GM18519 (cell line): ENCODE data around the gene SH2D2A.

Experiments used
- ATAC-seq: cut with Tn5 transposase; IDR thresholded peaks from one replicate; pipeline ENCODE4 v1.9.1; 2021; ENCODE audit warnings: mild to moderate bottlenecking, moderate library complexity; ENCODE audit not compliant: unreplicated experiment, low FRiP score

Gene SH2D2A

DNA sequence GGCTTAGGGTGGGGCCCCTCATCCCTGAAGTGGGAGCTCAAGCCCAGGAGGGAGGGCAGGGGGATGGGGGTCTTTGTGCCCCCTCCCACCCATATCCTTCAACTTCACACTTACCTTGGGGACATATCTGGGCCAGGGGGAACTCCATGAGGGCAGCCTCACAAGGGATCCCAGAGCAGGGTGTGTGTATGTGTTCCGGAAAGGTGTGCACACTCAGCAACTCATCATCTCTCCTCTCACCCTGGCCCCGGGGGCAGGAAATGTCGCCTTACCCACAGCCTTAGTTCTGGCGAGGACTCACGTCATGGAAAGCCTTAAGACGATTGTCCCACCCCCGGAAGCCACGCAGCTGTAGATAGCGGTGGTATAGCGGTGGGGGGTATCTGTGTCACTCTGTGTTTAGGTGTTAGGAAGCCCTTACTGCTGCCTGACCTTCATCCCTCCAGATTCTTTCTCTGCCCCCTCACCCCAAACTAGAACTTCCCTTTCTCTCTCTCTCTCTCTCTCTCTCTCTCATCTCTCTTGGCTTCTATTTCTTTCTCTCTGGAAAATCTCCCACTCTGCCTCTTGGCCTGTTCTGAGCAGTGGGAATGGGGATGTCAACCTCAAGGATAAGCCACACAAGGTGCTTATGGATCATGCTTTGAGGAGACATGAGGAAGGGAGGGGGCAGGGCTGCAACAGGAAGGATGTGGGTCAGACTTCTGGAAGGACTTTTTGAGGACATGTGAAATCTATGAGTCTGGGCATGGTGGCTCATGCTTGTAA is at the start of gene SH2D2A:
TSS of gene SH2D2A (minus strand) at position 288 of the 768 bp plus-strand sequence. CDS start at position 148, 140 bp downstream.
- ATAC-seq: peak; percentile 64

DNA sequence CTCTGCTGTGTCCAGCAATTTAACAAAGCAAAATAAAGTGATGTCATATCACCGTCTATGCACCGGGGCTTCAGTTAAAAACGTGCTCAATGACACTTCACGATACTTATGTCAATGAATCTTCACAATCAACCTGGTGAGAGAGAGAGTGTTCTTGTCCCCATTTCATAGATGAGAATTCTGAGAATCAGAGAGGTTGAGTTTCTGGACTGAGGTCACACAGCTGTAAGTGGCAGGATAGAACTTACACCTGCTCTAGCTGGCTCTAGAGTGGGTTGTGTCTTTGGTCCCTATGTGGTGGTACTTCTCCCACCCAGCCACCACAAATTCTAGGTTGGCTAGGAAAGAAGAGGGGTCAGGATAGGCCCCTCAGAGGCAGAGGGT is 49.2 kb upstream of the SH2D2A start:
- ATAC-seq: no peak

DNA sequence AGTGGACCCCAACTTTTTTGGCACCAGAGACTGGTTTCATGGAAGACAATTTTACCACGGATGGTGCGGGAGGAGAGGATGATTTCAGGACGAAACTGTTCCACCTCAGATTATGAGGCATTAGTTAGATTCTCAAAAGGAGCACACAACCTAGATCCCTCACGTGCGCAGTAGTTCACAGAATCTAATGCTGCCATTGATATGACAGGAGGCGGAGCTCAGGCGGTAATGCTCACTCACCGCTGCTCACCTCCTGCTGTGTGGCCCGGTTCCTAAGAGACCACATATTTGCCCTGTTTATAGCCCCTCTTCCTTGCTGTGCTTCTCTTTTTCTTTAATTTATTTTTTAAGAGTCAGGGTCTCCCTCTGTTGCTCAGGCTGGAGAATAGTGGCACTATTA is 48.6 kb upstream of the SH2D2A start:
- ATAC-seq: no peak

GRCh38 chr1:156864796-156865195 is 48.1 kb upstream of the SH2D2A start:
- no peak for ATAC-seq

- no peak for ATAC-seq
Measured at GRCh38 chr1:156863631-156864030, 47.0 kb upstream of the SH2D2A start.

DNA sequence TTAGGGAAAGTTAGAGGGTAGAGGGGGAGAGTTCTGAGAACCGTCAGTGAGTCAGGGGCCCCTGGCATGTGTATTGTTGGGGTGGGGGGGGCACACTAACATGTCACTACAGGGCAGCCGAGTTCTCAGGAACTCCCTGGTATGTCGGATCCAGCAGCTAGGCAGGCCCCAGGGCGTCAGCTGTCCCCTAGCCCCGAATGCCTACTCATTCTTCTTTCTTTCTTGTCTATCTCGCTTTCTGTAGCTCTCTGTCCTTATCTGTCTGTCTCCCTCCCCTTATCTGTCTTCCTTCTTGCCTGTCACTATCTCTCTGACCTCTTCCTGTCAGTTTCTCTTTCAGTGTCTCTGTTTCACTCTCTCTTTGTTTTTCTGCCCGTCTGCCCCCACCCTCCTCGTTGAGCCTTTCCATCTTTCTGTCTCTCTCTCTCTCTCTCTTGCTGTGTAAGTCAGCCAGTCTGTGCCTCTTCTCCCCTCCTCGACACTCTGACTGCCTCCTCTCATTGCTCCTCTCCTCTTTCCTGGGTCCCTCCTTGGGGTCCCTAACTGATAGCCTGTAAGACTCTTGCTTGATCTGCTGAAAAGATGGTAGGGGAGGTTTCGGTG is 46.5 kb upstream of the SH2D2A start:
- no peak for ATAC-seq

DNA sequence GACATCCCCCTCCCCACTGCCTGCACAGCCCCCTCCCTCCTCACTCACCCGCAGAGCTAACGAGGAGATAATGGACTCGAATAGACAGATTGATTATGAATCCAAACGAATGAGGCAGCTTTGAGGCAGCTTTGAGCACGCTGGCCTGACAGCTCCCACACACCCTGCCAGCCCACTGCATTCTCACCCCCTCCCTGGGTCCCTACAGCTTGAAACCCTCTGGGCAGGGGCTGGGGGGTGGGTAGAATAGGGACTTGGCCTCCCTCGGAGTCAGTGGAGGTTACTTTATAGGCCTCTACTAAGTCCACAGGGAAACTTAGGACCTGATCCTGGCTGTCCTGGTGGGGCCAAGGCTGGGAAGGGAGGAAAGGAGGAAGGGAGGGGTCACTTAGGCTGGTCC is 45.9 kb upstream of the SH2D2A start:
- no peak for ATAC-seq

DNA sequence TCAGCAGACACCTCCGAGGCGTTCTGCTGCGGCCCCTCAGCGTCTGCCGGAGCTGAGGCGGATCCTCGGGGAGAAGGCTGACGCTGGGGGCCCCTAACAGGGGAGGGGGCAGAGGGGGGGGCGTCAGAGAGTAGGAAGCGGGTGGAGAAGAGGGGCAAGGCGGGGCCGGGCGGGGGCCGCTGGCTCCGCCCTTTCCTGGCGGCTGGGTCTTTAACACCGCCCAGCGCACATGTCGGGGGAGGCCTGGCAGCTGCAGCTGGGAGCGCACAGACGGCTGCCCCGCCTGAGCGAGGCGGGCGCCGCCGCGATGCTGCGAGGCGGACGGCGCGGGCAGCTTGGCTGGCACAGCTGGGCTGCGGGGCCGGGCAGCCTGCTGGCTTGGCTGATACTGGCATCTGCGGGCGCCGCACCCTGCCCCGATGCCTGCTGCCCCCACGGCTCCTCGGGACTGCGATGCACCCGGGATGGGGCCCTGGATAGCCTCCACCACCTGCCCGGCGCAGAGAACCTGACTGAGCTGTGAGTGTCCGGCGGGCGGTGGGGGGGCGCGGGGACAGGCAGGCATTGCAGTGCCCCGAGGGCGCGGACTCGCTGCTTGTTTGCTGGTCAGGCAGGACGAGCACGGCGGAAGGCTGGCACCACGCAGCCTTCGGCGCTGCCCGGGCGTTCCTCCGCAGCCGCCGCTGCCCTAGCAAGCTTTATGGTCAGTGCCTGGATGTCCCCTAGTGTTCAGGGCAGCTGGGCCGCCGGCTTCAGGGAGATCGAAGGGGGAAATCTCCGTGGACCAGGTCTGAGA is 44.2 kb upstream of the SH2D2A start, which contains the start of gene NTRK1:
TSS of gene NTRK1 (plus strand) at position 238 of the 796 bp plus-strand sequence. CDS start at position 308, 70 bp downstream.
- no peak for ATAC-seq

DNA sequence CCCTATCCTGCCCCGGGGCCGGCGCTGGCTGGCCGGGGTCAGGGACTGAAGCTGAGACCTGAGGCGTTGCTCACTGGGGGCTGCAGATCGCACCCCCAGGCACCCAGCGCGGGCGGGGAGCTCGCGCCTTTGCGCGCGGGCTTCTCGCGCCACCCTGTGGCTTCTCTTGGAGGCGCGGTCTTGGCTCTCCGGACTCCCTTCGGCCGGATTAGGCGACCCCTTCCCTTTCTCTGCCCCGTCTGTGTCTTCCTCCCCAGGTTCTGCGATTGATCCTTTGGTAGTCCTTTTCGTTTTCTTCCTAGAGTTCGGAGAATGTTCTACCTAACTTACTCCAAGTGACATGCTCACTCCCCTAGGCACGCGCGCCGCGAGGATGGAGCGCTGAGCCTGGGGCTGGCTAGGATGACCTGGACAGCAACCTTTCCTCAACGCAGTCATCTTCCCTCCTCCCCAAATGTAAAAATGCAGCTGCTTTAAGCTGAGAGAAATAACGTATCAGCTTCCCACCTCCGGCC is 43.5 kb upstream of the SH2D2A start:
- ATAC-seq: no peak

DNA sequence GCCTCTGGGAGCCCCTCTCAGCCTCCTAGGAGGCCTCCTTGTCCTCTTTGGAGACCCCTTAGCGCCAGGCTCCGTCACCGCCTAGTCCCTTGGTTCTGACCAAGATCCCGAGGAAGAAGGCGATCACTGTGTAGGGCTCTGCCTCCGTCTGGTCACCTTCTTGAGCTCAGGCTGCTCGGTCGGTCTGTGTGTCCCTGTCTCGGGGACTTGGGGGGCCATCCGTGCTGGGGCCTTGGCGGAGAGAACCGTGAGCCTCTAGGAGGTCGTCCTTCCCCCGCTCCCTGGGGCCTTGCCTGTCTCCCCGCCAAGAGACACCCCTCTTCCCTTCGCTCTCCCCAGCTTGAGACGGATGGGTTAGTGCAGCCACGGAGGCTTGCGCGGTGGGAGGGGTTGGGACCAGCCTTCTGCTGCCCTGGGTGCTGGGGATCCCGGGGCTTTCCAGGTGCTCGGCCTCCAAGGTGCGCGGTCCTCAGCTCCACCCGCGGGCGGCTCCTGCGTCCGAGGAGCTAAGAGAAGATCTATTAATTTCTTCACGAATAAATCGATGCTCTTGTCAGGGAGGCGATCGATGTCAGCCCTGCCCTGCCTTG is 43.0 kb upstream of the SH2D2A start:
- no peak for ATAC-seq

DNA sequence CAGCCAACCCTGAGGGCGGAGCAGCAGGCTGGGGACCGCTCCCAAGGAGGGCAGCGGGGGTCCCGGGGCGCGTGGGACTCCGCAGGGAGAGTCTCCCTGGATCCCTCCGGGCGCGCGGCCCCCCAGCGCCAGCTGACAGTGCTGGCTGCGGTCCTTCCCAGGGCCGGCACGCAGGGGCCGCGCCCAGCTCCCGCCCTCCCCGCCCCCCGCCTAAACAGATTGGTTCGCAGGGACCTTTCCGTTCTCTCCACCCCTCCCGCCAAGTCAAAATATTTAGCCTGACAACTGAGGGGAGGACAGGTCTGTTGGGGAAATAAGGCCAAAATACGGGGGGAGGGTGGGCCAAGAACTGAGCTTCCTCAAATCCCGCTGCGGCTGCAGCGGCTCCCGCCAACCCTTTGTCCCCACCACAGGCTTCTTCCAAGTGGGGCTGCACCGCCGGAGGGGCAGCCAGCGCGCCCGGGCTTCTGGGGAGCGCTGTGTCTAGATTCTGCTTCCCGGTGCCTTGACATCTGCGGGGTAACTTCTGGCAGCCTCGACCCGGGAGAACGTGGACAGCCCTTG is 42.4 kb upstream of the SH2D2A start, which contains the start of gene INSRR:
TSS of gene INSRR (minus strand) at position 159 of the 564 bp plus-strand sequence. CDS start 496 bp downstream, outside the sequence.
- ATAC-seq: no peak

DNA sequence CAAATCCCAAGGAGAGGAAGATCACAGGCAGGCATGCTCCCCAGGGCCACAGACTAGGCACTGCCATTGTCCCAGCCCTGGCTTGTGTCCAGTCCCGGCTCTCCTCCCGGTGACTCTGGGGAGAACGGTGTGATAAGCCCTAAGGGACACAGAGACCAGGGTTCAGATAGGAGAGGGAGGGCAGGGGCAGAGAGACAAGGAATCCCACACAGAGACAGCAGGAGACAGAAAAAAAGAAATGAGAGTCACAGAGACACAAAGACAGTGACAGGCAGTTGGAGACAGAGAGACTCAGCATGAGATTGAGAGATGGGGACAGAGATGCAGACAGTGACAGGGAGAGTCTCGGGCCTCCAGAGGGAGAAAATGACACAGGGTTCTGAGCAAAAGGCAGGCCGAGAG is 41.9 kb upstream of the SH2D2A start:
- no peak for ATAC-seq

DNA sequence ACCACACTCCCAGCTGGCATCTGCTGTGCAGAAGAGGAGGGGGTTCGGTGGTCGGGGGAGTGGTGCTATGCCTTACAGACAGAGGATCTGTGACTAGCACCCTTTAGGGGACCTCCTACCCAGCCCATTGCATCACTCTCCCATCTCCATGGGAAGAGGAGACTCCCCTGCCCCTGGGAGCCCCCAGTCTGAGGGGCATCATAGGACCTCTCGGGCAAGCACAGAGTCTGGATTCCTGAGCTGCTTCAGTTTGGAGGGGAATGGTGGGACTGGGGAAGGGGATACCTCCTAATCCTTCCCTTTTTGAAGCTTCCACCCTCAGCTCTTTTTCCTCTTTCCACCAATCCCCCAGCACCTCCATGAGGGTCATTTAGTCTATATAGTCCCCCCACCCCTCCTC is 40.9 kb upstream of the SH2D2A start:
- no peak for ATAC-seq

DNA sequence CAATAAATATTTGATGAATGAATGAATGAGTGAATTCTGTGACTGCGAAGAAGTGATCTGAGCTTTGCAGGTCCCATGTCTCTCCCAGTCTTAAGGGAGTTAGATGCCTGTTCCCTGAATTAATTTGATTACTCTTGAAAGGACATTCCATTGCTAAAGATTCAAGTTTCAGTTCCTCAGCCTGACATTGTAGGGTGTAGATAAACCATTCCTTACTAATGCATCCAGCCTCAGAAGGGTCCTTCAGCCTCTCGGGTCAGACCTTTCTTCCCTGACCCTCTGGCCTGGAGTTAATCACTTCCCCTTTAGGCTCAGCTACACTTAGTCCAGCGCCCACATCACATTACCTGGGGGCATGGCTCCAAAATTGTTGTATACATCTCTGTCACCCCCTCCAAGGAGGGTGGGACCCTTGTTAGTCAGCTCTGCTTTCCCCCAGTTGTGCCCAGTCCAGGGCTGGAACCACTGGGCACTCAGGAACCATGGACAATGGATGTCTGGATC is 39.7 kb upstream of the SH2D2A start:
- ATAC-seq: no peak

- no peak for ATAC-seq
Measured at GRCh38 chr1:156854634-156855033, 38.0 kb upstream of the SH2D2A start.

GRCh38 chr1:156853761-156854160 is 37.1 kb upstream of the SH2D2A start:
- no peak for ATAC-seq

DNA sequence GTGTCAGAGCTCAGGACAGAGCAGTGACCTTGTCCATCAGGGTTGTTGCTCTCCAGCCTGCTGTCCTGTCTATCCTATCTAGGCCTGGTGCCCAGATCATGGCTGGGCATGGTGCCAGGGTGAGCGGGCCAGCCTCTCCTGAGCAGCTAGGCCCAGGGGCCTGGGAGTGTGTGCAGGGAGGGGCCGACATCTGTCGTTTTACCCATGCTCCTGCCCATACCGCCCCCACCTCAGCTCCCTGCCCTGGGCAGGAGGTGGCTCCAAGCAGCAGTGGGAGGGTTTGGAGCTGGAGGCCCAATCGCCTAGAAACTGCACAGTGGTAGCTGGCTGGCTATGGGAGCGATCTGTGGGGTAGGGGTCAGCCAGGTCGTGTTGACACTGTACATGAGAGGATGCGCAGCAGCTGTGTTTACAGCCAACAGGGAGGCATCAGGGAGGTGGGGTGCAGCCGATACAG is 35.8 kb upstream of the SH2D2A start:
- no peak for ATAC-seq

GRCh38 chr1:156851779-156852417 is 35.2 kb upstream of the SH2D2A start:
- no peak for ATAC-seq

- ATAC-seq: no peak
Measured at GRCh38 chr1:156849151-156849496, 32.5 kb upstream of the SH2D2A start.
